HG02763 (cell line): ENCODE results near the gene ZNF138.

Experiments used
- ATAC-seq: cut with Tn5 transposase; IDR thresholded peaks from one replicate; pipeline ENCODE4 v1.9.1; 2021; ENCODE audit warnings: mild to moderate bottlenecking, moderate library complexity; ENCODE audit not compliant: unreplicated experiment

The ZNF138 gene

DNA sequence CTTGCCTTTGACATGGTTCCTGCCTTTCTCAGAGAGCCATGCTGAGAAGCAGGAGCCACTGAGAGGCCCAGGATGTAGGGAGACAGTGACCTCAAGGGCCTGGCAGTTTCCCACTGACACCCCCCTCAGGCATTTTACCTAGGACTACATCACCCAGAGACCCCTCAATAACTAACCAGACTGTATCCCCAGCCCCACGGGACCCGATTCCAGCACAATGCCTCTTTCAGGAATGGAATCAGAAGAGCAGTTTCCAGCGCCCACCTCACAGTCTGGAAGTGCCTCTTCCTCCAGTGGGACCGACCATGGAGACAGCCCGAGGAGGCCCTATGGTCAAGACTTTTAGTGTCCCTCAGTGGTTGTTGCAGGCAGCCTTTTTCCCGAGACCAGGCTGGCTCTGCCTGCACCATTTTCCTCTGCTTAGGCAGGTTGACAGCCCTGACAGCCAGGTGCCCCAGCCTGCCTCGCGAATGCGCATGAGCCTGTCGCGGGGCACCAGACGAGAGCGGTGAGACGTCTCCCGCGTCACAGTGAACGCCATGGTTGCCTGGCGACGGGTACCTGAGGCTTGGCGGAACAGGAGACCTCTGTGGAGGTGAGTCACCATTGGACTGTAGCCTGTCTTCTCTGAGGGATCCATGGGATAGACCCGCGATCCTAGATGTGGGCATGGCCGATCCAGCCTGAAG is 80.5 kb downstream of the ZNF138 start:
- ATAC-seq: no peak

DNA sequence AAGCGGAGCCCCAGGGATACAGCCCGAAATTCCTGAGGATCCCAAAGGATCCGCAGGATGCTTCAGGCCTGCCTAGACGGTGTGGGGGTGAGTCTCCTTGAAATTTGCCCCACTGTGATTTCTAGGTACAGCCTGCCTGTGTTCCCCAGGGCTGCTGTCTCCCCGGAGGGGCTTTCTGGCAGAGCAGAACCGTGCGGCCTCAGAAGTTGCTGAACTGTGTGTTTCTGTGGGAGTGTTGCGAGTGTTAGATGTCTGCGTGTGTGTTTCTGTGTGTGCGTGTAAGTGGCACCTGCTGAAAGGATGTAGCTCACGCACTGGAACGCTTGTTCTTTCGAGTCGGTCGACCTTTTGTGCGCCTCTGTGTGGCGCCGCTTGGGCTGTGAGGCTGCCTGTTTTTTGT is 81.0 kb downstream of the ZNF138 start:
- ATAC-seq: no peak

DNA sequence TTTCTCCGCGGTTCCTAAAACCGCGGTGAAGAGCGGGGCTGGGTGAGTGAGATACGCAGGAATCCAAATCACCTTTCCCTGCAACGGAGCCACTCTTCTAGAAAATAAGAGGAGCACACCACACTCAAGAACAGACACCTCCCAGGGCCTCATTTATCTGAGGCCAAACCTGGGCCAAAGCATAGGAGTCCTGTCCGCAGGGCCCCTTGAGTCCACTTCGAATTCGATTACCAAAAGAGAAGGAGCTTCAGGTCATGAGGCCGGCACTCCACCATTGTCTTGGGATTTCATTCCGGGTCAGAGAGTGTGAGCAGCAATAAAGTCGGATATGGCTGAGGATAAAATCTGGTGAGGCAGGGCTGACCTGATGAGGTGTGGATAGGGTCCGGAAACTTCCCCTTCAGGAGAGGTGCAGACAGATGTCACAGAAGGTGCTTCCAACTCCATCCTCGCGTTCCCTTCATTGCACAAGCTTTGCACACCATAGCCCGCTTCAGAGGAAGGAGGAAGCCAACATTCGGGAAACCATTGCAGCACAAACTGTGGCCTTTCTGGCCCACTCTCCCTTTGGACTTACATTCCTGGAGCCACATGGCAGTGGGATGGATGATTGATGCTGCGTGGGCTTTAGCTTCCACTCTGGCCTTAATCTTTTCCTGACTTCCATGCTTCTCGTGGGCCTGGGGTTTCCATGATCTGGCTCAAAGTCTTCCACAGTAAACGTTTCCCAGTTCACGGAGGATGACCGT is 81.6 kb downstream of the ZNF138 start:
- no peak for ATAC-seq

DNA sequence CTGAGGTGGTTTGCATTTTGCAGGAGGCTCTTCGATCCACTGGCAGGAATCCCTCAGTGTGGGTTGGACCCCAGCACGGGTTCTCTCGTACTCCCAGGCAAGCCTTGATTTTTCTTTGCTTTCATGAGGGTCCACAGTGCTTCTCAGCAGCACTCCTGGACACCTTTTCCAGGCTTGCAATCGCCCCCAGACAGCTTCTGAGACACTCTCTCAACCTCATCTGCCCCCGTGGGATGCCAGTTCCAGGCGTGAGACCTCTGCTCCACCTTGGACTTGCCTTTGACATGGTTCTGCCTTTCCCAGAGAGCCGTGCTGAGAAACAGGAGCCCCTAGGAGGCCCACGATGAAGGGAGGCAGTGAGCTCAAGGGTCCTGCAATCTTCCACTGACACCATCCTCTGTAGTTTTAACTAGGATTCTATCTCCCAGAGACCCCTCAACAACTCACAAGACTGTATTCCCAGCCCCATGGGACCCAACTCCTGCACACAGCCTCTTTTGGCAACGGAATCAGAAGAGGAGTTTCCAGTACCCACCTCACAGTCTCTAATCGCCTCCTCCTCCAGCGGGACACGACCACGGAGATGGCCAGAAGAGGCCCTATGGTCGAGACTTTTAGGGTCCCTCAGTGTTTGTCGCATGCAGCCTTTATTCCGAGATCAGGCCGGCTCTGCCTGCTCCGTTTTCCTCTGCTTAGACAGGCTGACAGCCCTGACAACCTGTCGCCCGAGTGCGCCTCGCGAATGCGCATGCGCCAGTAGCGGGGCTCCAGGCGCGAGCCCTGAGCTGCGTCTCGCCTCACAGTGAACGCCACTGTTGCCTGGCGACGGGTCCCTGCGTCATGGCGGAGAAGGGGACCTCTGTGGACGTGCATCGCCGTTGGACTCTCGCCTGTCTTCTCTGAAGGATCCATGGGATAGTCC is 82.8 kb downstream of the ZNF138 start:
- ATAC-seq: no peak

DNA sequence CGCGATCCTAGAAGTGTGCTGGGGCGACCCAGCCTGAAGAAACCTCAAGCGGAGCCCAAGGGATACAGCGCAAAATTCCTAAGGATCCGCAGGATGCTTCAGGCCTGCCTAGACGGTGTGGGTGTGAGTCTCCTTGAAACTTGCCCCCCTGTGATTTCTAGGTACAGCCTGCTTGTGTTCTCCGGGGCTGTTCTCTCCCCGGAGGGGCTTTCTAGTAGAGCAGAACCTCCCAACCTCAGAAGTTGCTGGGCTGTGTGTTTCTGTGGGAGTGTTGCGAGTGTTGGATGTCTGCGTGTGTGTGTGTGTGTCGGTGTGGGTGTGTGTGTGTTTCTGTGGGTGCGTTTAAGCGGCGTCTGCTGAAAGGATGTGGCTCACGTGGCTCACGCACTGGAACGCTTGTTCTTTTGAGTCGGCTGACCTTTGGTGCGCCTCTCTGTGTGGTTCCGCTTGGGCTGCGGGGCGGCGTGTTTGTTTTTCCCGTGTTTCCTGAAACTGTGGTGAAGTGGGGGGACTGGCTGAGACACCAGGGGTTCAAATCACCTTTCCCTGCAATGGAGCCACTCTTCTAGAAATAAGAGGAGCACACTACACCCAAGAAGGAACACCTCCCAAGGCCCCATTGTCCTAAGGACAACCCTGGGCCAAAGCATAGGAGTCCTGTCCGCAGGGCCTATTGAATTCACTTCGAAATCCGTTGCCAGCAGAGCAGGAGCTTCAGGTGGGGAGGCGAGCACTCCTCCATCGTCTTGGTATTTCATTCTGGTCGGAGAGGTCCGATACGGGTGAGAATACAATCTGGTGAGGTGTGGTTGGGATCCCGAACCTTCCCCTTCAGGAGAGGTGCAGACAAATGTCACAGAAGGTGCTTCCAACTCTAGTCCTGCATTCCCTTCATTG is 83.7 kb downstream of the ZNF138 start:
- ATAC-seq: no peak

DNA sequence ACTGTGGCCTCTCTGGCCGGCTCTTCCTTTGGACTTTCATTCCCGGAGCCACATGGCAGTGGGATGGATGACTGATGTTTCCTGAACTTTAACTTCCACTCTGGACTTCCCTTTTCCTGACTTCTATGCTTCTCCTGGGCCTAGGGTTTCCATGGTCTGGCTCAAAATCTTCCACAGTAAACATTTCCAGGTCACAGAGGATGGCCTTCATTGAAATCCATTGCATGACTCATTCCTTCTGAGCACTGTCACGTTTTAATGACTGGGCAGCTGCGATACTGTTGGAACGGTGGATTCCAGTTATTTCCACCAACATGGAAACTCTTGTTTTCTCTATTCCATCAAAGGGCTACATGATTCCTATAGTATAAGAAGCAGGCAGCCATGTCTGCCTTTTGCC is 84.5 kb downstream of the ZNF138 start:
- ATAC-seq: no peak

DNA sequence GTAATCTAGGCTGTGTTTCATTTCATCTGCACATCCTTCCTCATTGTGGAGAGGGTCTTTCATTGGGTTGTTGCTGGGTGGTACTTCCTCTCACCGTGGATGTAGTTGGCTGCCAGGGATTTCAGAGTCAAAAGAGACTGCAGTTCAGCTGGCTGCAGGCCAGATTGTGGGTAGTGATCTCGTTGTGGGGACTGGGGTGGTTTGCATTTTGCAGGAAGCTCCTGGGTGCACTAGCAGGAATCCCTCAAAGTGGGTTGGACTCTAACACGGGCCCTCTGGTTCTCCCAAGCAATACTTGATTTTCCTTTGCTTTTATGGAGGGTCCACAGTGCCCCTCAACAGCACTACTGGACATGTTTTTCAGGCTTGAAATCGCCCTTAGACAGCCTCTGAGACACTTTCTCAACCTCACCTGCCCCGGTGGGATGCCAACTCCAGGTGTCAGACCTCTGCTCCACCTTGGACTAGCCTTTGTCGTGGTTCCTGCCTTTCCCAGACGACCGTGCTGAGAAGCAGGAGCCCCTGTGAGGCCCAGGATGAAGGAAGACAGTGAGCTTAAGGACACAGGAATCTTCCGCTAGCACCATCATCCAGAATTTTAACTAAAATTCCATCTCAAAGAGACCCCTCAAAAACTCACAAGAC is 85.0 kb downstream of the ZNF138 start:
- ATAC-seq: no peak

DNA sequence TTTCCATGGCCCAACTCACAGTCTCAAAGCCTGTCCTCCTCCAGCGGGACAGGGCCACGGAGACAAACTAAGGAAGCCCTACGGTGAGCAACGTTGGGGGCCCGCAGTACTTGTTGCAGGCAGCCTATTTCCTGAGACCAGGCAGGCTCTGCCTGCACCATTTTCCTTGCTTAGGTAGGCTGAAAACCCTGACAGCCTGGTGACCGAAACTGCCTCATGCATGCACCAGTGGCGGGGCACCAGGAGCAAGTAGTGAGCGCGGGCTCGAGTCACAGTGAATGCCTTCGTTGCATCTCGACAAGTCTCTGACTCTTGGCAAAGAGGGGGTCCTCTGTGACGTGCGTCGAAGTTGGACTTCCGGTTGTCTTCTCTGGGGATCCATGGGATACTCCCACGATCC is 85.6 kb downstream of the ZNF138 start:
- no peak for ATAC-seq

DNA sequence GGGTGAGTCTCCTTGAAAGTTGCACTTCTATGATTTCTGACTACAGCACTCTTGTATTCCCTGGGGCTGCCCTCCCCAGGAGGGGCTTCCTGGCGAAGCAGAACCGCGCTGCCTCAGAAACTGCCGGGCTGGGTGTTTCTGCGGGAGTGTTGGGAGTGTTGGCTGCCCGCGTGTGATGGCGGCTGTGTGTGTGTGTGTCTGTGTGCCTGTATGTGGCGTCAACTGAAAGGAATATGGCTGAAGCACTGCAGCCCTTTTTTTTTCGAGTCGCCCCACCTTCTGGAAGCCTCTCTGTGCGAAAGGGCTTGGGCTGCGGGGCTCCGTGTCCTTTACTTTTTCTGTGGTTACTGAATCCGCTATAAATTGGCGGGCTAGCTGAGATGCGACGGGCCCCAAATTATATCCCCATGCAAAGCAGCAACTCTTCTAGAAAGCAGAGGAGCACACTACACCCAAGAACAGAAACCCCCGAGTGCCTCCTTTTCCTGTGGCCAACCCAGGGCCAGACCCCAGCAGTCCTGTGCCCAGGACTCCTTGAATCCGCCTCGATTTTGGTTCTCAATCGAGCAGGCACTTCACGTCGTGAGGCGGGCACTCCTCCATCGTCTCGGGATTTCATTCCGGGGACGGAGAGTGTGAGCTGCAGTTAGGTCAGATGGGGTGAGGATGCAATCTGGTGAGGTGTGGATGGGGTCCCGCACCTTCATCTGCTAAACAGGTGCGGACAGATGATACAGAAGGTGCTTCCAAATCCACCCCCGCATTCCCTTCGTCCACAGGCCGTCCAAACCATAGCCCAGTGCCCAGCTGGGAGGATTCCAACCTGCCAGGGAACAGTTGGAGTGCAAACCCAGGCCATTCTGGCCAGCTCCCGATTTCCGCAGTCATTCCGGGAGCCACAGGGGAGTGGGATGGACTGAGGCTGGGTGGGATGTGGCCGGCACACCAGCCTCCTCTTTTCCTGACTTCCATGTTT is 86.4 kb downstream of the ZNF138 start:
- no peak for ATAC-seq

DNA sequence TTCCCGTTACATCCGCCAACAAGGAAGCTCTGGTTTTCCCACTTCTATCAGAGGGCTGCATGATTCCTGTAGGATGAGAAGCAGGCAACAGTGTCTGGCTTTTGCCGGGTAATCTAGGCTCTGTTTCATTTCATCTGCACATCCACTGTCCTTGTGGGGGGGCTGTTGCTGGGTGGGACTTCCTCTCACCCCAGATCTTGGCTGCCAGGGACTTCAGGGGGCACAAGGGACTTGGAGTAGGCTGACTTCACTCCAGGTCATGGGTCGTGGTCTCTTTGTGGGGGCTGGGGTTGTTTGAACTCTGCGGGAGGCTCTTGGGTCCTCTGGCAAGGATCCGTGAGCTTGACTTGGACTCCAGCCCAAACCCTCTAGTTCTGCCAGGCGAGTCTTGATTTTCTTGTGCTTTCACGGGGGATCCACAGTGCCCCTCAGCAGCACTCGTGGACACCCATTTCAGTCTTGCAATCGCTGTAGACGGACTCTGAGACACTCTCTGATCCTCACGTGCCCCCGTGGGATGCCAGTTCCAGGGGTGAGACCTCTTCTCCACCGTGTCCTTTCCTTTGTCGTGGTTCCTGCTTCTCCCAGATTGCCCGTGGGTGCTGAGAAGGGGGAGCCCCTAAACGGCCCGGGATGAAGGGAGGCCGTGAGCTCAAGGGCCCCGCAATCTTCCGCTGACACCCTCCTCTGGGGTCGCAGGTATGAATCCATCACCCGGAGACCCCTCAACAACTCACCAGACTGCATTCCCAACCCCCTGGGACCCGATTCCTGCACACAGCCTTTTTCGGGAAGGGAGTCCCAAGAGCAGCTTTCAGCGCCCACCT is 87.4 kb downstream of the ZNF138 start:
- ATAC-seq: no peak

DNA sequence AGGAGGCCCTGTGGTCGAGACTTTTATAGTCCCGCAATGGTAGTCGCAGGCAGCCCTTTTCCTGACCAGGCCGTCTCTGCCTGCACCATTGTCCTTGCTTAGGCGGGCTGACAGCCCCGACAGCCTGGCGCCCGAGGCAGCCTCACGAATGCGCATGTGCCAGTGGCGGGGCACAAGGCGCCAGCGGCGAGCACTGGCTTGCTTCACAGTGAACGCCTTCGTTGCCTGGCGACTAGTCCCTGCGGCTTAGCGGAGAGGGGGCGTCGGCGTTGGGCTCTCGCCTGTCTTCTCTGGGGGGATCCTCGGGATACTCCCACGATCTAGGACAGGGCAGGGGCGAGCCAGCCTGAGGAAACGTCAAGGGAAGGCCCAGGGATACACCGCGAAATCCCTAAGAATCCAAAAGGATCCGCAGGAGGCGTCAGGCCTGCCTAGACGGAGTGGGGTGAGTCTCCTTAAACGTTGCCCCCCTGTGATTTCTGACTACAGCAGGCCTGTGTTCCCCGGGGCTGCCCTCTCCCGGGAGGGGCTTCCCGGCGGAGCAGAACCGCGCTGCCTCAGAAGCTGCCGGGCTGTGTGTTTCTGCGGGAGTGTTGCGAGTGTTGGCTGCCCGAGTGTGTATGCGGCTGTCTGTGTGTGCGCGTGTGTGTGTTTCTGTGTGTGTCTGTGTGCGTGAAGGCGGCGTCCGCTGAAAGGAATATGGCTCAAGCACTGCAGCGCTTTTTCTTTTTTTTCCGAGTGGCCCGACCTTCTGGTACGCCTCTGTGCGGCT is 88.3 kb downstream of the ZNF138 start:
- no peak for ATAC-seq
